PC-9 (cell line): Measurements from ENCODE around the gene TMEM219. TPM values are rescaled to one million over a fixed set of nuclear protein-coding genes. Genes with fewer than 3 reads are reported as not detected.

ENCODE experiments used
- BruUV-seq: library from RNA; stranded (reverse); fragments of 400-500 nt; replicated peaks from 2 replicates; lab custom pipeline; 2021; lab: Mats Ljungman, UMichigan
- CTCF ChIA-PET: fragments of 300-600 bp; sonication (Branson Sonifier 250); formaldehyde crosslinking; loops from one replicate; lab custom pipeline; 2022; ENCODE audit warnings: antibody characterized with exemption; lab: Charles Lee
- POLR2A ChIA-PET: fragments of 300-600 bp; sonication (Branson Sonifier 250); formaldehyde crosslinking; loops from one replicate; lab custom pipeline; 2022; ENCODE audit warnings: antibody characterized with exemption; ENCODE audit not compliant: unreplicated experiment; lab: Charles Lee
- DNase-seq, 2 experiments: peaks; one replicate each; pipeline versions ENCODE4 v3.0.0 to v3.0.0-alpha.2; 2015 to 2022; ENCODE audit warnings: mixed read lengths in 1 of 2
- H2AFZ ChIP-seq: fragments of 200-600 bp; sonication (generic); 2 replicates; pipeline ENCODE4 v1.8.1; 2017; ENCODE audit warnings: antibody characterized with exemption
- H3F3A ChIP-seq: fragments of 200-600 bp; sonication (generic); 2 replicates; pipeline ENCODE4 v1.8.1; 2017; ENCODE audit warnings: antibody characterized with exemption, mild to moderate bottlenecking, low read depth; ENCODE audit not compliant: insufficient read depth
- H3K27ac ChIP-seq: fragments of 200-600 bp; sonication (generic); 2 replicates; pipeline ENCODE4 v1.6.1; 2016; ENCODE audit warnings: mixed run types
- H3K27me3 ChIP-seq: fragments of 200-600 bp; sonication (generic); 2 replicates; pipeline ENCODE4 v1.6.1; 2016; ENCODE audit warnings: low read depth, mixed run types; ENCODE audit not compliant: insufficient read depth
- H3K36me3 ChIP-seq: fragments of 200-600 bp; sonication (generic); 2 replicates; pipeline ENCODE4 v1.6.1; 2016; ENCODE audit warnings: low read depth, mixed run types
- H3K4me1 ChIP-seq: fragments of 200-600 bp; sonication (generic); replicated peaks from 2 replicates; pipeline ENCODE4 v1.6.1; 2016; ENCODE audit warnings: mixed run types; ENCODE audit not compliant: insufficient read depth
- H3K4me2 ChIP-seq: fragments of 200-600 bp; sonication (generic); 2 replicates; pipeline ENCODE4 v1.6.1; 2017; ENCODE audit warnings: mixed run types
- H3K4me3 ChIP-seq: fragments of 200-600 bp; sonication (generic); 2 replicates; pipeline ENCODE4 v1.6.1; 2016; ENCODE audit warnings: mixed run types
- H3K79me2 ChIP-seq: fragments of 200-600 bp; sonication (generic); 2 replicates; pipeline ENCODE4 v1.6.1; 2017; ENCODE audit warnings: low read depth, mixed run types
- H3K9me2 ChIP-seq: fragments of 200-600 bp; sonication (generic); 2 replicates; pipeline ENCODE4 v1.8.1; 2017; ENCODE audit warnings: mild to moderate bottlenecking; ENCODE audit not compliant: insufficient read depth
- H3K9me3 ChIP-seq: fragments of 200-600 bp; sonication (generic); 2 replicates; pipeline ENCODE4 v1.8.1; 2016; ENCODE audit warnings: low read depth; ENCODE audit not compliant: insufficient read depth
- H4K20me1 ChIP-seq: fragments of 200-600 bp; sonication (generic); 2 replicates; pipeline ENCODE4 v1.8.1; 2017; ENCODE audit not compliant: insufficient read depth
- EZH2 ChIP-seq: fragments of 200-600 bp; sonication (generic); IDR thresholded peaks from 2 replicates; pipeline ENCODE4 v1.8.0; 2017; ENCODE audit warnings: antibody characterized with exemption, low read depth
- intact Hi-C: fragments of 100-400 bp; cut with micrococcal nuclease; formaldehyde crosslinking; loops from one replicate; pipeline ENCODE4 v1.10.0; 2022; ENCODE audit not compliant: unreplicated experiment
- total RNA-seq: library from RNA; stranded (reverse); gene quantifications from 2 replicates; pipeline ENCODE4 v1.2.3, GENCODE V29; 2021
- TF ChIP-seq, protein P1 (sequence below): fragments of 200-600 bp; sonication (generic); conservative IDR thresholded peaks from 2 replicates; pipeline ENCODE4 v1.6.1; 2017; ENCODE audit warnings: mixed run types, antibody characterized with exemption, mild to moderate bottlenecking, moderate library complexity

TMEM219 gene
- total RNA-seq, 1 experiment from 2014 or later: 141 TPM

DNA sequence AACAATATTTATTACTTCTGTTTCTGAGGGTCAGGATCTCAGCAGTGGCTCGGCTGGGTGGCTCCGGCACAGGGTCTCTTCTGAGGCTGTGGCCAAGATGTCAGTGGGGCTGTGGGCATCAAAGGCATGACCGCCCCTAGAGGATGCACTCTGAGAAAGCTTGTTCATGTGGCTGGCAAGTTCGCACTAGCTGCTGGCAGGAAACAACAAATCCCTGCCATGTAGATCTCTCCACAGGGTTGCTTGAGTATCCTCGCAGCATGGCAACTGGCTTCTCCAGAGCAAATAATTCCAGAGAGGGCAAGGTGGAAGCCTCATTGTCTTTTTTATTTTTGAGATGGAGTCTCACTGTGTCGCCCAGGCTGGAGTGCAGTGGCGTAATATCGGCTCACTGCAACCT is 48.4 kb upstream of the TMEM219 start:
- BruUV-seq: no TSS peak
- Histone ChIP-seq H3K4me2 (no peak overlapping the region), H3K27me3 (no peaks in the 10 kb centered on the region), H3K36me3 (peaks cover 15% of the 10 kb centered on the region; the same call in 1 of the 2 replicates), H3K27ac (no peak overlapping the region), H3K9me3 (no peaks in the 10 kb centered on the region), H4K20me1 (no peaks in the 10 kb centered on the region), H3K9me2 (no peaks in the 10 kb centered on the region), H3K4me3 (no peak overlapping the region), H3F3A (peaks cover 26% of the 10 kb centered on the region), H3K79me2 (no peaks in the 10 kb centered on the region), H3K4me1 (peaks cover 16% of the 10 kb centered on the region), H2AFZ (no peak overlapping the region)
- ChIA-PET CTCF (no interaction called here), POLR2A (no interaction called here)
- DNase-seq: no peak
- TF ChIP-seq, protein P1, sequence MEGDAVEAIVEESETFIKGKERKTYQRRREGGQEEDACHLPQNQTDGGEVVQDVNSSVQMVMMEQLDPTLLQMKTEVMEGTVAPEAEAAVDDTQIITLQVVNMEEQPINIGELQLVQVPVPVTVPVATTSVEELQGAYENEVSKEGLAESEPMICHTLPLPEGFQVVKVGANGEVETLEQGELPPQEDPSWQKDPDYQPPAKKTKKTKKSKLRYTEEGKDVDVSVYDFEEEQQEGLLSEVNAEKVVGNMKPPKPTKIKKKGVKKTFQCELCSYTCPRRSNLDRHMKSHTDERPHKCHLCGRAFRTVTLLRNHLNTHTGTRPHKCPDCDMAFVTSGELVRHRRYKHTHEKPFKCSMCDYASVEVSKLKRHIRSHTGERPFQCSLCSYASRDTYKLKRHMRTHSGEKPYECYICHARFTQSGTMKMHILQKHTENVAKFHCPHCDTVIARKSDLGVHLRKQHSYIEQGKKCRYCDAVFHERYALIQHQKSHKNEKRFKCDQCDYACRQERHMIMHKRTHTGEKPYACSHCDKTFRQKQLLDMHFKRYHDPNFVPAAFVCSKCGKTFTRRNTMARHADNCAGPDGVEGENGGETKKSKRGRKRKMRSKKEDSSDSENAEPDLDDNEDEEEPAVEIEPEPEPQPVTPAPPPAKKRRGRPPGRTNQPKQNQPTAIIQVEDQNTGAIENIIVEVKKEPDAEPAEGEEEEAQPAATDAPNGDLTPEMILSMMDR: no peak
- no peak for TF ChIP-seq EZH2
- intact Hi-C loops: no loop called here

DNA sequence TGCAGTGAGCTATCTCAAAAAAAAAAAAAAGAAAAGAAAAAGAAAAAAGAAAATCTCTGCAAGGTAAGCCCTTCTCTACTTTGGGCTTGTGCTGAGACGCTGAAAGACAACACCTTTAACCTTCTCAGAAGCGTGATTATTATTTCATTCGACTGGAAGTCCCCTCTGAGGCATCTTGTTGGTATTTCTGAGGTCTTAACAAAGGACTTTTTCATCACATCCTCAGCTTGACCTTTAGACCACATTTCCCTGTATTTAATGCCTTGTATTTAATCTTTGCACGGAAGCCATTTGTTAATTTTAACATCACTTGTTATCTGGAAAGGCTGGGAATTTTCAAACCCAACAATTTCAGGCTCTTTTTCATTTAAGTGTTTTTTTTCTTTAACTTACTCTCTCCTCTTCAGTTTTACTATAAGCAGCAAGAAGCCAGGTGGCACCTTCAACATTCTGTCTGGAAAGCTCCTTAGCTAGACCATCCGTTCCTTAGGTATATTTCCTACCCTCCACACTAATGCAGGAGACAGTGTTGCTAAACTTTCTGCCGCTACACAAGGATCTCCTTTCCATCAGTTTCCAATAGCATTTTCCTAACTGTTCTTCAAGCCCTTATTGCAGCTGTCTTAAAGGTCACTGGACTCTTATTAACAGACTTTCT is 46.2 kb upstream of the TMEM219 start:
- CTCF ChIA-PET: no interaction called here
- peak overlapping the region; percentile 57 for H3K27ac ChIP-seq
- peaks cover 5% of the 10 kb centered on the region; the same call in 1 of the 2 replicates for H4K20me1 ChIP-seq
- peaks cover 31% of the 10 kb centered on the region for H3K36me3 ChIP-seq
- POLR2A ChIA-PET: interaction anchor here (0.6 to 0.7 kb wide), 3 partner anchors 108 to 1312 kb away, joined by 3 to 20 read pairs (median 3); partner anchors contain the start of gene CTF1
- no peaks in the 10 kb centered on the region for H3K9me2 ChIP-seq
- peaks cover 26% of the 10 kb centered on the region for H3F3A ChIP-seq
- 0 out of 2 replicates have a peak, but pooled peaks cover 3% of the 10 kb centered on the region for H3K79me2 ChIP-seq
- TF ChIP-seq, protein P1: no peak
- no peak for TF ChIP-seq EZH2
- no peaks in the 10 kb centered on the region for H3K27me3 ChIP-seq
- no peaks in the 10 kb centered on the region for H3K9me3 ChIP-seq
- no peak overlapping the region for H3K4me3 ChIP-seq
- peaks cover 16% of the 10 kb centered on the region for H3K4me1 ChIP-seq
- H2AFZ ChIP-seq: no peak overlapping the region
- DNase-seq: peak in 1 of 2 experiments; percentile 61
- H3K4me2 ChIP-seq: peak overlapping the region; percentile 8; the same call in 1 of the 2 replicates
- BruUV-seq: no TSS peak
- intact Hi-C loops: no loop called here

DNA sequence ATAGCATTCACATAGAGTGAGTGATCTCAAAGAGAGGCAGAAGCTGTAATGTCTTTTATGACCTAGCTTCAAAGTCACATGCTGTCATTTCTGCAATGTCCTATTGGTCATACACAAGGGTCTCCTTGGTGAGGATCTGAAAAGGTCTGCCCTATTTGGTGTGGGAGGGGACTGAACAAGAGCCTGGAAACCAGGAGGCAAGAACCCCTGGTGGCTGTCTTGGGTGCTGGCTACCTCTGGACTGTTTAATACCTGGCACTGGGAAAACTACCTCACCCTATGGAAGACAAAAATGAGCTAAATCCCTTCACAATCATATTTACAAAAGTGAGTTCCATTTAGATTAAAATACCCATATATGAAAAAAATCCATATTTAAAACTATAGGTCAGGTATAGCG is 44.9 kb upstream of the TMEM219 start:
- Histone ChIP-seq H3K27me3 (no peaks in the 10 kb centered on the region), H3K9me3 (no peaks in the 10 kb centered on the region), H3K27ac (peak overlapping the region; percentile 57; the same call in 1 of the 2 replicates), H3K4me1 (peaks cover 16% of the 10 kb centered on the region), H4K20me1 (peaks cover 5% of the 10 kb centered on the region; the same call in 1 of the 2 replicates), H3K36me3 (peaks cover 35% of the 10 kb centered on the region), H3K4me3 (no peak overlapping the region), H3K79me2 (0 out of 2 replicates have a peak, but pooled peaks cover 3% of the 10 kb centered on the region), H3K9me2 (no peaks in the 10 kb centered on the region), H2AFZ (no peak overlapping the region), H3F3A (peaks cover 32% of the 10 kb centered on the region), H3K4me2 (no peak overlapping the region)
- intact Hi-C loops: no loop called here
- no TSS peak for BruUV-seq
- POLR2A ChIA-PET: interaction anchor here (0.7 kb wide), 1 partner anchor 28 kb away, joined by 3 read pairs; no protein-coding TSS in a partner anchor
- CTCF ChIA-PET: no interaction called here
- no peak for DNase-seq
- no peak for TF ChIP-seq EZH2
- TF ChIP-seq, protein P1: no peak
